DLD1 (cell line): ENCODE measurements around the gene PLS3.

Experiments used
- in situ Hi-C: cut with HindIII; loops from 2 replicates; pipeline ENCODE4 v1.10.0; 2017; ENCODE audit warnings: low sequenced_read_pairs

Gene PLS3

GRCh38 chrX:115687595-115687994 is 126.6 kb downstream of the PLS3 start:
- in situ Hi-C loops: no loop called here

GRCh38 chrX:115689931-115690330 is 129.0 kb downstream of the PLS3 start:
- in situ Hi-C loops: no loop called here

DNA sequence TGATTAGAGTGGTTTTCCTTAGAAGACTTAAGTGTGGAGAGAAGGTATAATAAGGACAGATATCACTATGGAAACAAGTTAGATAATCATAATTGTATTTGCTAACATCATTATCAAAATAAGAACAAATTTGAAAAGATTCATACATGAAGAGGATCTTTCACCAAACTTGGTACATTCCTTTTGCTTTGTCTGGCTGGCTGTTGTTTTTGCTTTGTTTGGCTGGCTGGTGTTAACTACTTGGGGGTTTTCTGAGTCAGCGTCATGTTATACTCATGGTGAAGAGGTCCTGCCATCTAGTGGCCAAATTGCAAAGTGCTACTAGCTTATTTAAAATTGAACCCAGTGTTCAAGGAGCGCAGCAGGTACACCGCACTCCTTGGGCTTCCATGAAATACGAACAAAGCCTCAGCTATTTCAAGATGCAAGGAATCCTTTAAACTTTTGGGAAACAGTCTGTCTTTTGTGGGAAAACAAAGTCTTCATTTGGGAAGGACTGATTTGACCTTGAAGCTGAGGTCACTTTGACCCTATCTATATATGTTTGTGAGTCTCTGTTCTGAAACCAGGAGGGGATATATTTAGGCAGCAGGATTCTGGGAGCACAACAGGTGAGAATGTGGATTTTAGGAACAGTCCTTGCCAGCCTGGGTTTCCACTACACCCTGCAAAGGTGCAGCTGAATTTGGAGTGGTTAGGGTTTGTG is 129.7 kb downstream of the PLS3 start:
- in situ Hi-C loops: no loop called here

DNA sequence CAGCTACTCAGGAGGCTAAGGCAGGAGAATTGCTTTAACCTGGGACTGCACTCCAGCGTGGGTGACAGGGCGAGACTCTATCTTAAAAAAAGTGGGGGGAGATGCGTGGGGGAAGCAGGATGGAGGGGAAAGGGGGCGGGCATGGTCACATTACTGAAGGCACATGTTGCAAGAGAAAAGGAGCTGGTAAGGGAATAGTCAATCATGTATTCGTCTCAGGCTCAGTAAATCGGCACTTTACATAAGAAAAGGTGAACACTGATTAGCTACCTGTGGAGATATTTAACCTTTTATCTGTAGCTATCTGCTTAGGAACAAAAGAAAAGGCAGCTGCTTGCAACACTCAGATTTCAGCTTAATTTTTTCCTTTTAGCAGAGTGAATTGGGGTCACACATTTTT is 132.5 kb downstream of the PLS3 start:
- in situ Hi-C loops: no loop called here

- in situ Hi-C loops: no loop called here
Measured at GRCh38 chrX:115694028-115694427, 133.1 kb downstream of the PLS3 start.

DNA sequence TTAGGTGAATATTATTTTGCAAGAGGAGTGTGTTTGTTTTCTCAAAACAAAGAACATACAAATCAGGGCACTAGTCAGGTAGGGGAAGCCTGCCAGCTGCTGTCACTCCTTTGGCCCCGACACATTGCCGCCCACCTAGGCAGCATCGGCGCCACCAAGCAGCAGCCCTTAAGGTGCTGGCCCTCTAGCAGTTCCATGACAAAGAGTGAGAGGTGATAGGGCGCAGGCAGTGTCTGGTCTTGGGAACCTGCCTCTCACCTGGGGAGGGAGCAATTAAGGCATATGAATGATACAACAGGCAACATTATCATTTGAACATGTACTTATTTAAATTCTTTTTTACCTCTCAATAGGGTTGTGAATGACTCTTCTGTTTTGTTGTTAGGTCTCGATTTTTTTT is 135.1 kb downstream of the PLS3 start:
- in situ Hi-C loops: no loop called here

DNA sequence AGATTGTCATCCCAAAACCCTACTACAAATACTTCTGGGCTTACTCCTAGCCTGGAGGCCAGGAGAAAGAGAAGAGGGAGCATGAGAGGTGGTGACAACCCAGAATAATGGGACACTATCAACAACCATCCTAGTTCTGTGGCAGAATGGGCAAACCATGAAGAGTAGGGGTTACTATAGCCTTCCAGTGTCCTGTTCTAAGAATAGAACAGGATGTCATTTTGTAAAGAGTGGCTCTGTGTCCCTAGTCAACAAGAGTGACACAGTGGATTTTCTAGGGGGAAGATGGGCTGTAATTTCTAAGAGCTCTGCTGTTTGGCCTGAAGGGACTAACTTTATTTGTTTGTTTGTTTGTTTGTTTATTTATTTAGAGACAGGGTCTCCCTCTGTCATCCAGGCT is 136.0 kb downstream of the PLS3 start:
- in situ Hi-C loops: no loop called here

GRCh38 chrX:115697806-115698205 is 136.8 kb downstream of the PLS3 start:
- in situ Hi-C loops: no loop called here
